ENCODE data around the gene CRYBG1.

The CRYBG1 gene

GRCh38 chr6:106612671-106613416 lies 252.3 kb downstream of the CRYBG1 start:
- DNase-seq = no peak

DNA sequence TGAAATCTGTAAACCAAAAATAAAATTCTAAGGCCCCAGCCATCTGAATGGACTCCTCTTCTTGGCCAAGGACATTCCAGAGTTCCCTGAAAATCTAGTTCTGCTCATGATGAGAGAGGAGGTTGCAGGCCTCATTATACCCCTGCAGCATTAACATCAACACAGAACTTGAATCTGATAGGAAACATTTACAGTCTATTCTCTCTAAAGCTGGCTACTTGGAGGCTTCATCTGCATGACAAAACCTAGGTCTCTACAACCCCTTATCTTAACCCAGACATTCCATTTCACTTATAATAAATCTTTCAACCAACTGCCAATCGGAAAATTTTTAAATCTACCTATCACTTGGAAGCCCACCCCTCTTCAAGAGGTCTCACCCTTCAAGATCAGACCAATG lies 253.1 kb downstream of the CRYBG1 start:
- DNase-seq = no peak

GRCh38 chr6:106614166-106614565 lies 253.6 kb downstream of the CRYBG1 start:
- DNase-seq = no peak

GRCh38 chr6:106614592-106615257 lies 254.2 kb downstream of the CRYBG1 start:
- DNase-seq = no peak

- DNase-seq = no peak
These were observed 256.8 kb downstream of the CRYBG1 start for GRCh38 chr6:106617302-106617701.

GRCh38 chr6:106617857-106618256 lies 257.3 kb downstream of the CRYBG1 start:
- DNase-seq = no peak

DNA sequence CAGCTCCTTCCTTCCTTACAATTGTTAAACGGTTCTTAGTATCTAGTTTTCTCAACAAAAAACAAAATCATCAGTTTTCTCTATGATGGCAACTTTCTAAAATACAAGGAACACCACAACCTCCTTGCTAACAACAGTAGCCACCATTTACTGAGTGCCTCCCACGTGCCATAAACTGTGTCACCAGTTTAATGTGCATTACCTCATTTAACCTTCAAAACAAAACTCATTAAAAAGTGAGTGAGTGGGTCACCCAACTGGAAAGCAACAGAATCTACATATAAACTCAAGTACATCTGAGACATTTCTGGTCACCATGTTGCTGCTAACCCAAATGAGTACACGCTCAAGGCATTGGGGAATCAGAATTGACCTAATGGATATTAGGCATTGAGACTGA lies 257.8 kb downstream of the CRYBG1 start:
- no peak for DNase-seq

GRCh38 chr6:106619223-106619622 lies 258.7 kb downstream of the CRYBG1 start:
- no peak for DNase-seq

GRCh38 chr6:106620931-106621672 lies 260.6 kb downstream of the CRYBG1 start:
- no peak for DNase-seq

All from cerebellar nuclear complex (tissue), 1 donor.